Spleen (tissue), 11 donors: ENCODE results near the gene ADGRV1. TPM values are rescaled to one million over a fixed set of nuclear protein-coding genes. Genes with fewer than 3 reads are reported as not detected.

Experiments used
- DNase-seq: peaks from one replicate; pipeline ENCODE4 v3.0.0-alpha.2; 2020
- H3K27ac ChIP-seq, 8 donors: fragments of 200-600 bp; sonication (generic) in 7 of 8; 1 replicate in 4 of 8; 2 replicates in 4 of 8; pipeline versions ENCODE4 v1.5.0 to v1.8.0; 2016 to 2021; ENCODE audit warnings: inconsistent platforms in 4 of 8, mild to moderate bottlenecking in 4 of 8, moderate library complexity in 1 of 8
- H3K27me3 ChIP-seq, 7 donors: fragments of 200-600 bp; sonication (generic) in 6 of 7; replicated peaks in 1 of 7; 1 replicate in 4 of 7; 2 replicates in 3 of 7; pipeline versions ENCODE4 v1.5.0 to v1.8.0; 2016 to 2021; ENCODE audit warnings: inconsistent platforms in 3 of 7, mild to moderate bottlenecking in 1 of 7
- H3K36me3 ChIP-seq, 6 donors: fragments of 200-600 bp; sonication (generic) in 5 of 6; 1 replicate in 4 of 6; 2 replicates in 2 of 6; pipeline versions ENCODE4 v1.5.0 to v1.8.0; 2016 to 2021; ENCODE audit warnings: inconsistent platforms in 2 of 6
- H3K4me1 ChIP-seq, 6 donors: fragments of 200-600 bp; sonication (generic) in 5 of 6; 1 replicate in 3 of 6; 2 replicates in 3 of 6; pipeline versions ENCODE4 v1.5.0 to v1.8.0; 2016 to 2021; ENCODE audit warnings: inconsistent platforms in 3 of 6
- H3K4me3 ChIP-seq, 8 donors: fragments of 200-600 bp; sonication (generic) in 7 of 8; 1 replicate in 4 of 8; 2 replicates in 4 of 8; pipeline versions ENCODE4 v1.5.0 to v1.8.0; 2016 to 2021; ENCODE audit warnings: inconsistent platforms in 4 of 8, mild to moderate bottlenecking in 4 of 8, moderate library complexity in 2 of 8
- H3K9me3 ChIP-seq, 8 donors: fragments of 200-600 bp; sonication (generic) in 7 of 8; 1 replicate in 4 of 8; 2 replicates in 4 of 8; pipeline versions ENCODE4 v1.5.0 to v1.8.0; 2016 to 2021; ENCODE audit warnings: inconsistent platforms in 4 of 8
- POLR2A ChIP-seq, 3 donors: fragments of 450-650 bp; IDR thresholded peaks; one replicate each; pipeline ENCODE4 v1.5.1; 2017; ENCODE audit warnings: antibody characterized with exemption in 3 of 3, mild to moderate bottlenecking in 1 of 3
- POLR2AphosphoS5 ChIP-seq, 3 donors: sonication (generic); formaldehyde crosslinking; IDR thresholded peaks; one replicate each; pipeline ENCODE4 v1.5.1; 2017; ENCODE audit warnings: antibody characterized with exemption in 3 of 3
- WGBS, 5 donors: extraction: QIAGEN DNeasy Blood & Tissue Kit in 3 of 5; methylation state at CpG; one replicate each; pipeline versions ENCODE4 v1.1.5 to v1.1.7; 2013 to 2018; 5-methylcytosine and 5-hydroxymethylcytosine counted together
- intact Hi-C: fragments of 100-400 bp; cut with DNase I; formaldehyde crosslinking; loops from one replicate; pipeline ENCODE4 v1.15.0; 2023; ENCODE audit warnings: low total_unique reads
- polyA plus RNA-seq, 3 donors: library from polyadenylated mRNA; stranded (reverse); fragments of 200-250 nt; gene quantifications; one replicate each; pipeline ENCODE4 v1.2.1, GENCODE V29; 2013
- total RNA-seq, 7 donors: library from RNA; depleted of rRNA in 3 of 7; stranded (reverse); fragments of >200 nt in 3 of 7; fragmentation: NEBNext Ultra II Directional in 4 of 7; extraction: Animal tissue kit (Norgen Biotek cat#: 25700) in 4 of 7; gene quantifications; one replicate each; pipeline versions ENCODE4 v1.1.0 to v1.2.1, GENCODE V29; 2016 to 2021
- TF ChIP-seq, protein P1 (sequence below), 11 experiments: fragments of 200-600 bp in 7 of 11; fragments of 450-650 bp in 4 of 11; sonication (generic) in 4 of 11; IDR thresholded peaks in 8 of 11; conservative IDR thresholded peaks in 3 of 11; 1 replicate in 7 of 11; 2 replicates in 4 of 11; pipeline versions ENCODE4 v1.4.0 to v1.8.0; 2016 to 2021; ENCODE audit warnings: antibody characterized with exemption in 11 of 11, inconsistent platforms in 4 of 11, mild to moderate bottlenecking in 1 of 11
- donor health status: healthy with polysubstance abuse.
- donor health status: DM: no; HTN: no; CAD: no; lungs with moderate emphysema.
- donor health status: DM: no; HTN: no; CAD: no.
- donor health status: Bipolar disorder and iron deficiency.
- donor health status: healthy.
- donor health status: DM: no; HTN: no; CAD: no.
- donor health status: DM: yes; HTN: yes; CAD: no.

Gene ADGRV1
- total and polyA plus RNA-seq, 10 donors, result 0.08 to 0.69 (median 0.28) TPM; not detected in 3

DNA sequence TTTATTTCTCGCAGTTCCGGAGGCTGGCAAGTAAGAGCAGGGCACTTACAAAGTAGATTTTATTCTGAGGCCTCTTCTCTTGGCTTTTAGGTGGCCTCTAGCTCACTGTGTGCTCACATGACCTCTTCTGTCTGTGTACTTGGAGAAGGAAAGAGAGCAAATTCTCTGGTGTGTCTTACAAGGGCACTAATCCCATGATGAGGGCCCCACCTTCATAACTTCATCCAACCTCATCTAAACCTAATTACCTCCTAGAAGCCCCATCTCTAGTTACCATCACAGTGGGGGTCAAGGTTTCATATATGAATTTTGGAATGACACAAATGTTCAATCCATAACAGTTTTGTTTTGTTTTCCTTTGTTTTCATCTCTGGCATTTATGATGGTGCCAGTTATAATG lies 376.1 kb downstream of the ADGRV1 start:
- DNase-seq, result no peak
- TF ChIP-seq POLR2AphosphoS5 (IDR thresholded peaks at IDR 0.05), result no peak
- TF ChIP-seq, protein P1, sequence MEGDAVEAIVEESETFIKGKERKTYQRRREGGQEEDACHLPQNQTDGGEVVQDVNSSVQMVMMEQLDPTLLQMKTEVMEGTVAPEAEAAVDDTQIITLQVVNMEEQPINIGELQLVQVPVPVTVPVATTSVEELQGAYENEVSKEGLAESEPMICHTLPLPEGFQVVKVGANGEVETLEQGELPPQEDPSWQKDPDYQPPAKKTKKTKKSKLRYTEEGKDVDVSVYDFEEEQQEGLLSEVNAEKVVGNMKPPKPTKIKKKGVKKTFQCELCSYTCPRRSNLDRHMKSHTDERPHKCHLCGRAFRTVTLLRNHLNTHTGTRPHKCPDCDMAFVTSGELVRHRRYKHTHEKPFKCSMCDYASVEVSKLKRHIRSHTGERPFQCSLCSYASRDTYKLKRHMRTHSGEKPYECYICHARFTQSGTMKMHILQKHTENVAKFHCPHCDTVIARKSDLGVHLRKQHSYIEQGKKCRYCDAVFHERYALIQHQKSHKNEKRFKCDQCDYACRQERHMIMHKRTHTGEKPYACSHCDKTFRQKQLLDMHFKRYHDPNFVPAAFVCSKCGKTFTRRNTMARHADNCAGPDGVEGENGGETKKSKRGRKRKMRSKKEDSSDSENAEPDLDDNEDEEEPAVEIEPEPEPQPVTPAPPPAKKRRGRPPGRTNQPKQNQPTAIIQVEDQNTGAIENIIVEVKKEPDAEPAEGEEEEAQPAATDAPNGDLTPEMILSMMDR (IDR thresholded peaks at IDR 0.05 in 8 of 11, conservative IDR thresholded peaks at IDR 0.05 in 3 of 11), result no peak
- no peak for TF ChIP-seq POLR2A (IDR thresholded peaks at IDR 0.05)
- no peaks in the 10 kb centered on the region for H3K36me3 ChIP-seq
- H3K4me1 ChIP-seq, result no peaks in the 10 kb centered on the region
- no peaks in the 10 kb centered on the region for H3K9me3 ChIP-seq
- 94 to 98% (median 97%) methylated on average over 2 of the region's 2 CpGs for WGBS, 5 donors
- intact Hi-C loops, result loop anchor here (10.0 kb wide), 1 partner anchor 450 kb away; the partner anchor contains the start of gene ARRDC3
- H3K27me3 ChIP-seq, result no peaks in the 10 kb centered on the region
- no peak overlapping the region for H3K27ac ChIP-seq
- H3K4me3 ChIP-seq, result no peak overlapping the region

DNA sequence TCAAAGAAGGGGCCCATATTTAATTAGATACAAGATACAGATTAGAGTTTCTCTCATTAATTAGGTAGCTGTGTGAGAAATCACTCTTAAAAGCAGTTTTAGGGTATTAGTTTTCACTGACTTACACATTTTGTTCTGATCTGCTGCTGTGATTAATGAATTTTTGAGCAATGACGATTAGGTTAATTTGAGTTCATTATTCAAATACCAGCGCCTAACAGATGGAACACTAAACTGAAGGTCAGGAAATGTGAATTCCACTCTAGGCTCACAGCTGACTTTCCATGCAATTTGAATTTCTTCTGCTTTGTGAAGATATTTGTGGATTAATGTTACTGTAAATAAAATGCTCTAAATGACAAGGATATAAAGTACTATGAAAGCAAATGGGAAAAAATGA lies 380.6 kb downstream of the ADGRV1 start:
- Histone ChIP-seq H3K27ac (no peak overlapping the region), H3K4me3 (no peak overlapping the region), H3K36me3 (no peaks in the 10 kb centered on the region), H3K4me1 (peaks cover 0 to 6% (median 0%) of the 10 kb centered on the region in 6 donors), H3K9me3 (no peaks in the 10 kb centered on the region), H3K27me3 (no peaks in the 10 kb centered on the region)
- DNase-seq, result no peak
- intact Hi-C loops, result loop anchor here (10.0 kb wide), 1 partner anchor 446 kb away; the partner anchor contains the start of gene ARRDC3
- TF ChIP-seq POLR2A (IDR thresholded peaks at IDR 0.05), result no peak
- TF ChIP-seq, protein P1 (IDR thresholded peaks at IDR 0.05 in 8 of 11, conservative IDR thresholded peaks at IDR 0.05 in 3 of 11), result no peak
- TF ChIP-seq POLR2AphosphoS5 (IDR thresholded peaks at IDR 0.05), result no peak
- WGBS, 5 donors, result 56 to 76% (median 69%) methylated on average over 2 of the region's 2 CpGs

DNA sequence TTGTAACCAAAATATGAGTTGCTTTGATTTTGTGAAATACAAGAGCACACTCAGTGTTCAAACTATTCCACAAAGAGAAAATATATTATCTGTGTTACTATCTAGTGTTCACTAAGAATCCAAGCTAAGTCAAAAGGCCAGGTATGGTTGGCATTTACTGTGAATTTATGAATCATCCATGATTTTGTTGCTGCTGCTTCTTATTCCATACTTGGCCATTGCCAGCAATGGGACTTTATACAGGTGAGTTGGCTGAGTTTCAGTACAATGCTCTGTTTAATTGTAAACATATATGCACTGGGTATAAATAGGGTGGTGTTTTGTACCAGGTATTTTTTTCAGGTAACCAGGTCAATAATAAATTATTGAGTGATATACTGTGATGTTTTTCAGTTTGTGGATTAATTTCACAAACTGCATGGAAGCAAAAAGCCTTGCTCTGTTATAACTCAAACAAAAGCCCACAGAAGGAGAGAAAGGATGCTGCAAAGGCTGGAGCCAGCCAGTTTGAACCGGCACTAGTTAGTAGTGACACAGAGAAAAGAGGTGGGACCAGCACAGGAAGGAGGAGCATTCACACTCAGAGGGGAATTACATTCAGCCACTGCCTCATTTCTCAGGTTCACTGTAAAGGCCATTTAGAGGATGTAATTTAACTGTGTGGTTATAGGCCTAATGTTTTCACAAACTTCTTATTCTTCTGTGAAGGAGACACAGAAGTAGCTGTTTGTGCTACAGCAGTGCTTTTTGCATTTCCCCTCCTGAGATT lies 381.8 kb downstream of the ADGRV1 start:
- intact Hi-C loops, result no loop called here
- DNase-seq, result no peak
- WGBS, 5 donors, result 21 to 36% (median 30%) methylated on average over 1 of the region's 1 CpG
- H3K36me3 ChIP-seq, result no peaks in the 10 kb centered on the region
- H3K4me1 ChIP-seq, result peaks cover 0 to 6% (median 0%) of the 10 kb centered on the region in 6 donors
- H3K9me3 ChIP-seq, result no peaks in the 10 kb centered on the region
- TF ChIP-seq POLR2AphosphoS5 (IDR thresholded peaks at IDR 0.05), result no peak
- TF ChIP-seq, protein P1 (IDR thresholded peaks at IDR 0.05 in 8 of 11, conservative IDR thresholded peaks at IDR 0.05 in 3 of 11), result no peak
- TF ChIP-seq POLR2A (IDR thresholded peaks at IDR 0.05), result no peak
- no peak overlapping the region for H3K27ac ChIP-seq
- H3K27me3 ChIP-seq, result no peaks in the 10 kb centered on the region
- no peak overlapping the region for H3K4me3 ChIP-seq

DNA sequence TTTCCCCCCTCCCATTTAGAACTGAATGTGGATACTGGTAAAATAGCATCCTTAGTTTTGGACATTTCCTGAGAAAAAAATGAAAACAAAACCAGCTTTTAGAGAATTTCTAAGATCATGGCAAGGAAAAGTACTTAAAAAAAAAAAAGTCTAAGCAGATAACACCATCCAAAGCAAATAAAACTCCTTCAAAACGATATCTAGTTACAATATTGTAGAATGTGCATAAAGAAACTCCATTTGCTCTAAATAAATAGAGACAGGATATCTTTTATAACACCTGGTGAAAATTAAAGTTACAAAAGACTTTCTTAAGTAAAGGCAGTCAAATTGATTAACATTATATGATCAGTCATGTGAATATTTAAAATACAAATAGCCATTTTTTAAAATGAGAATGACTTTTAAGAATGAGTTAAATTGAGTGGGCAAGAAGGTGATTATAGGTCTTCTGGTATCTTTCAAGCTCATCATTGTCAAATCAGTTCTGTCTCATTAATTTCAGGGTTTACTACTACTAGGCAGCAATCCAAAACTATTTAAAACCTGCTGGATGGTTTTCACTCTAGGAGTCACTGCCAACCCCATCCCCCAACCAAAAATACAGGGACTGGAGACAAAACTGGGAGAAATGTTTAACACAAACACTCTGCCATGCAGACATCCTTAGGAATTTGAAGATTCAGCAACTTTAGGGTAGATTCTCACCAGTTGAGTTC lies 382.6 kb downstream of the ADGRV1 start:
- Histone ChIP-seq H3K27ac (no peak overlapping the region), H3K9me3 (no peaks in the 10 kb centered on the region), H3K4me3 (no peak overlapping the region), H3K27me3 (no peaks in the 10 kb centered on the region), H3K36me3 (no peaks in the 10 kb centered on the region), H3K4me1 (peaks cover 0 to 6% (median 0%) of the 10 kb centered on the region in 6 donors)
- intact Hi-C loops, result no loop called here
- no peak for TF ChIP-seq POLR2A (IDR thresholded peaks at IDR 0.05)
- TF ChIP-seq, protein P1 (IDR thresholded peaks at IDR 0.05 in 8 of 11, conservative IDR thresholded peaks at IDR 0.05 in 3 of 11), result no peak
- no peak for TF ChIP-seq POLR2AphosphoS5 (IDR thresholded peaks at IDR 0.05)
- 71 to 94% (median 83%) methylated on average over 1 of the region's 1 CpG for WGBS, 5 donors
- DNase-seq, result no peak
